ENCODE results near the gene AMN.

AMN gene

GRCh38 chr14:102949801-102950451 is 27.5 kb downstream of the AMN start:
- peak overlapping the region; percentile 57 for H3K27ac ChIP-seq
- TF ChIP-seq CTCF (conservative IDR thresholded peaks at IDR 0.05) (no peak), ZFX (IDR thresholded peaks at IDR 0.05) (no peak)

GRCh38 chr14:102951034-102951433 is 28.6 kb downstream of the AMN start:
- no peak overlapping the region for H3K27ac ChIP-seq

DNA sequence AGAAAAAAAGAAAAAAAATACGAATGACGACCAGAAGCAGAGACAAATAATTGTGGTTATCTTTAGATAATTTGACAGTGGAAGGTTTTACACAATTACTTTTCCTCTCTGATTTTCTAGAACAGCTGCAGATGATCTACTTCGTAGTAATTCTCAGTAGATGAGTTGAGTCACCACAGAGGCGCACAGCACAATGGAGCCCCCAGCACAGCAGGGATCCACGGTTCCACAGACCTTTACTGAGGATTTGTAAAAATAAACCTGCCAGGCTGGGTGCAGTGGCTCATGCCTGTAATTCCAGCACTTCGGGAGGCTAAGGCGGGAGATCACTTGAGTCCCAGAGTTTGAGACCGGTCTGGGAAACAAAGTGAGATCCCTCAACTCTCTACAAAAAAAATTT is 29.3 kb downstream of the AMN start:
- TF ChIP-seq CTCF (conservative IDR thresholded peaks at IDR 0.05) (no peak), ZFX (IDR thresholded peaks at IDR 0.05) (no peak)
- H3K27ac ChIP-seq: no peak overlapping the region

More at GRCh38 chr14:102951034-102951433, 28.6 kb downstream of the AMN start:
- TF ChIP-seq ZFX (IDR thresholded peaks at IDR 0.05) (no peak), CTCF (conservative IDR thresholded peaks at IDR 0.05) (no peak)

DNA sequence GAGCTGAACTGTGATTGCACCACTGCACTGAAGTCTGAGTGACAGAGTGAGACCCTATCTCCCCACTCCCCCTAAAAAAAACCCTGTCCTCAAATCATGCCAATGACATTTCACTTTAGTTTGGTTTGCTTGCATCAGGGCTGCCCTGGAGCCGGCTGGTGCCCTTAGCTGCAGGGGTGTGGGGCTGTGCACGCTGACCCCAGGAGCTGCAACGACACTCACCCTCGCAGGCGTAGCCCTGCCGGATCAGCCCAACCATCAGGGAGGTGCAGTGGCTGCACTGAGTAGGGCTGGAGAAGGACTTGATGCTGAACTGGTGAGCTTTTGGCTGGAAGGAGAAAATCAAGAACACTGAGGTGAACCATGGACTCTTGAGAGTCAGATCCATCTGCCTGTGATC is 29.8 kb downstream of the AMN start:
- TF ChIP-seq CTCF (conservative IDR thresholded peaks at IDR 0.05): no peak
- H3K27ac ChIP-seq: no peak overlapping the region

- TF ChIP-seq CTCF (conservative IDR thresholded peaks at IDR 0.05) (no peak), ZFX (IDR thresholded peaks at IDR 0.05) (no peak)
- H3K27ac ChIP-seq: no peak overlapping the region
These were observed 30.6 kb downstream of the AMN start for GRCh38 chr14:102953100-102953499.

- TF ChIP-seq CTCF (conservative IDR thresholded peaks at IDR 0.05) (no peak), ZFX (IDR thresholded peaks at IDR 0.05) (no peak)
- H3K27ac ChIP-seq: no peak overlapping the region
These were observed 31.8 kb downstream of the AMN start for GRCh38 chr14:102954081-102954789.

- H3K27ac ChIP-seq: no peak overlapping the region
- TF ChIP-seq ZFX (IDR thresholded peaks at IDR 0.05): no peak
- TF ChIP-seq CTCF (conservative IDR thresholded peaks at IDR 0.05): no peak
These were observed 33.4 kb downstream of the AMN start for GRCh38 chr14:102955636-102956408.

Data from C4-2B (cell line).